GM18520 (cell line): ENCODE data around the gene WWTR1.

ENCODE experiments used
- ATAC-seq: cut with Tn5 transposase; IDR thresholded peaks from one replicate; pipeline ENCODE4 v1.9.1; 2021; ENCODE audit not compliant: unreplicated experiment

The WWTR1 gene

DNA sequence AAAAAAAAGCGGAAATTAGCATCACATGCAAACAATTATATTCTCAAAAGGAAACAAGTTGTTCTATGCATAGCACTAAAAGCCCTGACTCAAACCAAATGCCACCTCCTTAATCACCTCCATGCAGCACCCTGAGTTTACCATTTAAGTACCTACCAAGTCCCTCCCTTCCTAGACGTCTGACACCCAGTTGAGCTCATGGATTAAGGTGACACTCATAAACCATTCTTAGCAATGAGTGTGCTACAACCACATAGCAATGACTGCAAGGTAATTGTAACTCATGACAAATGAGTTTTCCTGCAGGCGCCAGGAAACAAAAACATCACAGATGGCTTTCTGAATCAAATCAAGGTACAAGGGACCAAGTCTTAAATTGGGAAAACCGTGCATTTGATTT, 32.0 kb downstream of the WWTR1 start:
- no peak for ATAC-seq

GRCh38 chr3:149623824-149624223, 34.0 kb downstream of the WWTR1 start:
- no peak for ATAC-seq

DNA sequence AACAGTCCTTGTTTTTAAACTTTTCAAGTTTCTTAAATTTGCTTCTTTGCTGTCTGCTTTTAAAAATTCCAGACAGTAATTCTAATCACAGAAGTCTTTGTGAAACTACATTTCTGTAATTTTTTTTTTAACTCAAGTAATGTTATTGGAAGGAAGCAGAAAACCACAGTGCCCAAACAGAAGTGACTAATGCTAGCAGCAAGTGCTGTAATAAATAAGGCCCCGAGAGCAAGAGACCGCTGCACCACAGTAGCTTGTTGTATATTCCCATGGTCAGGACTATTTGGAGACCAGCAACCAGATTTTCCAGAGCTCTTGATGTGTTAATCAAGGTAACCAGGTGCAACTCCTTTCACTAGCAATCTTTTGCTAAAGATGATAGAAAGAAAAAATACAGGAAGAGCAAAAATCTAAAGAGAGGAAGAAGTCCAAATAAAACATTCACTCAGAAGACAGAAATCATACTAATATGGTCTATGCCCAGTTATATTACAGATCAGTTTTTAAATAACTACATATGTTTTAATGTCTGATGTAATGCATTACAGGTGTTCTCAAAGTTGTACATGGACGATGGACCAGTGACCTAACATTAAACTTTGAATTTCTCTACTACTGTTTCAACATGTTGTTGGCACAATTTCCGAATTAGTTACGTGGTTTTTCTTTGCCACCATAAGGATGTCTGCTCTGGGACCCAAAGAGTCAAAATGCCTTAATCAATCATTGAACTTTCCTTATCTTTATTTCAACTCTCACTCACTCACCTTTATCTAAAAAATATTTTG, 36.4 kb downstream of the WWTR1 start:
- ATAC-seq: no peak

GRCh38 chr3:149620291-149621020, 37.4 kb downstream of the WWTR1 start:
- peak; percentile 42 for ATAC-seq

- ATAC-seq: no peak
These were observed 38.7 kb downstream of the WWTR1 start for GRCh38 chr3:149619136-149619535.

GRCh38 chr3:149618151-149619123, 39.4 kb downstream of the WWTR1 start:
- ATAC-seq: no peak

DNA sequence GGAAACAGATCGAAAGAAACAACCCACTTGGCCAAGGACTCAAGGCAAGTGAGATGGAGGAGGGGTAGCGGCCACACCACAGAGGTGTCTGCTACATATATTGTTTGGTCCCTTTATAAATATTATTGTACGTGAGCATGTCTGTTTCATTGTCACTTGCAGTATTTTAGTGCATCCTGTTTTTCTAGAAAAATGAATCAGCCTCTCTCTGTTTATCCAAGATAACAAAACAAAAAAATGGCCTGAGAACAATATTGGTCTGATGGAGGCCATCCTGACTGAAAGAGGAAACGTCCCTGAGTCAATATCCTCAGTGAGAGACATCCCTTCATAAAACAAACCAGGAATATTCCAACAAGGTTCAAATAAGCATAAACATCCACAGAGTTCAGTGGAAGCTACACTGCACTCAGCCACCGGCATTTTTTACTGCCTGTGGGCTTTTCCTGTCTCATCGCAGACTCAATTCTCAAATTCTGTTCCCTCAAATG, 42.0 kb downstream of the WWTR1 start:
- no peak for ATAC-seq

- ATAC-seq: no peak
These were observed 43.8 kb downstream of the WWTR1 start for GRCh38 chr3:149613988-149614387.

GRCh38 chr3:149612456-149612855, 45.4 kb downstream of the WWTR1 start:
- no peak for ATAC-seq

- no peak for ATAC-seq
These were observed 46.7 kb downstream of the WWTR1 start for GRCh38 chr3:149611149-149611548.

DNA sequence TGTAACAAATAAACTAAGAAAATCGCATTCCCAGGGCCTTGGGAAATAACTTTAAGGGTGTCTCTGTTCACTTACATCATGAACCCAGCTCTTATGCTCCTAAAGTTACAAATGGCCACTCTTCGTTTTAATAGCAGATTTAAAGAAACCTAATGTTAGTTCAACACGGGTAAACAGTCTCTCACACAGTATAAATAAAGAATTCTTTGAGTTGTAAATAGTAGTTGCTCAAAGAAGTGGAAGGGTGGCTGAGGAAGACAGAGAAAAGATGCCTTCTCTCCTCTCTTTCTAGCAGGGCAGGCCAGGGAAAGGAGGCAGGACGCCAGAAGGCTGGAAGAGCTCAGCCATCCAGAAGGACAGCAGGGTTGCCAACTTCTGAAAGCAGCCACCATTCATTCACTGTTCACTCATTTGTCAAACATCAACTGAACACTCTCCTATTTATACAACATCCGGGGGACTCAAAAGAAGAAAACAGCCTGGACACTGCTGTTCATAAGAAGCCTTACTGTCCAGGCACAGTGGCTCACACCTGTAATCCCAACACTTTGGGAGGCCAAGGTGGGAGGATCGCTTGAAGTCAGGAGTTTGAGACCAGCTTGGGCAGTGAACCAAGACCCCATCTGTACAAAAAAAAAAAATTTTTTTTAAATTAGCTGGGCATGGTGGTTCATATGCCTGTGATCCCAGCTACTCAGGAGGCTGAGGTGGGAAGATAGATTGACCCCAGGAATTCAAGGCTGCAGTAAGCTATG, 47.3 kb downstream of the WWTR1 start:
- no peak for ATAC-seq

GRCh38 chr3:149609595-149609994, 48.2 kb downstream of the WWTR1 start:
- ATAC-seq: peak; percentile 90

DNA sequence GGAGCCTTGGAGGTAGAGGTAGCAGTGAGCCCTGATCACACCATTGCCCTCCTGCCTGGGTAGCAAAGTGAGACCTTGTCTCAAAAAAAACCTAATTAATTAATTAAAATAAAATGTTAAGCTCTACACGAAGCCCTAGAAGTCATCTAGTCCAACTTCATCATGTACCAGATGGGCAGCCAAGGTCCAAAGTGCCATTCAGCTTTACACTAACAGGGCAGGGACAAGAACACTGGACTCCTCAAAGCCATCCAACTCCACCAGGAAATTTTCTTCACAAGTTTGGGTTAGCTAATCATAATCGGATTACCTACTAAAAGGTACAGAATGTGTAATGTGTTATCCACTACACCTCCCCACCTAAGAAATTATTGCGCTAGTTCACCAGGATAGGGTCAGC, 48.8 kb downstream of the WWTR1 start:
- ATAC-seq: no peak

- no peak for ATAC-seq
These were observed 51.9 kb downstream of the WWTR1 start for GRCh38 chr3:149605902-149606301.

GRCh38 chr3:149604125-149604875, 53.5 kb downstream of the WWTR1 start:
- no peak for ATAC-seq

- no peak for ATAC-seq
These were observed 54.4 kb downstream of the WWTR1 start for GRCh38 chr3:149603126-149604074.

- ATAC-seq: no peak
These were observed 57.2 kb downstream of the WWTR1 start for GRCh38 chr3:149600634-149601033.

DNA sequence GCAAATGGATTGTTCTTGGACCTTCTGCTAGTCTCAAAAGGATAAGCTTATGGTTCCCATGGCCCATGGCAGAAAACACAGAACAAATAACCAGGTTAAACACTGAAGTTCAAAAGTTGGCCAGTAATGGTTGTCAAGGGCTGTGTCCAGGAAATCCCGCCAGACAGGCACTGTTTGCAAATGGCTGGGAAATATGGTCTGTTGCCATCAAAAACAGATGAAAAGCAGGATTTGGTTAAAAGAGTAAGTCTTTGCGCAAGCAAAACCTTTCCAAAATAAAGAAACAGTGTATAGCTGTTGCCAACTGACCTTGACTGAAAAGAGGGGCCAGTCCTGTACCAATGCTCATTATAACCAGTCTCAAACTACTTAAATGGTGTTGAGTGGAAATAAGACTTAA, 58.6 kb downstream of the WWTR1 start:
- no peak for ATAC-seq
